HG02852 (cell line): ENCODE data around the gene DPEP2.
"Not testable (repeated sequence)": the region's sequence is repeated elsewhere in the genome, so short reads cannot be mapped to it uniquely, and the experiment has no call there.

Experiments used
- ATAC-seq: cut with Tn5 transposase; IDR thresholded peaks from one replicate; pipeline ENCODE4 v1.9.1; 2021; ENCODE audit warnings: mild to moderate bottlenecking, moderate library complexity; ENCODE audit not compliant: unreplicated experiment

Gene DPEP2

GRCh38 chr16:67940446-67941089, 58.7 kb downstream of the DPEP2 start:
- ATAC-seq, result no peak

DNA sequence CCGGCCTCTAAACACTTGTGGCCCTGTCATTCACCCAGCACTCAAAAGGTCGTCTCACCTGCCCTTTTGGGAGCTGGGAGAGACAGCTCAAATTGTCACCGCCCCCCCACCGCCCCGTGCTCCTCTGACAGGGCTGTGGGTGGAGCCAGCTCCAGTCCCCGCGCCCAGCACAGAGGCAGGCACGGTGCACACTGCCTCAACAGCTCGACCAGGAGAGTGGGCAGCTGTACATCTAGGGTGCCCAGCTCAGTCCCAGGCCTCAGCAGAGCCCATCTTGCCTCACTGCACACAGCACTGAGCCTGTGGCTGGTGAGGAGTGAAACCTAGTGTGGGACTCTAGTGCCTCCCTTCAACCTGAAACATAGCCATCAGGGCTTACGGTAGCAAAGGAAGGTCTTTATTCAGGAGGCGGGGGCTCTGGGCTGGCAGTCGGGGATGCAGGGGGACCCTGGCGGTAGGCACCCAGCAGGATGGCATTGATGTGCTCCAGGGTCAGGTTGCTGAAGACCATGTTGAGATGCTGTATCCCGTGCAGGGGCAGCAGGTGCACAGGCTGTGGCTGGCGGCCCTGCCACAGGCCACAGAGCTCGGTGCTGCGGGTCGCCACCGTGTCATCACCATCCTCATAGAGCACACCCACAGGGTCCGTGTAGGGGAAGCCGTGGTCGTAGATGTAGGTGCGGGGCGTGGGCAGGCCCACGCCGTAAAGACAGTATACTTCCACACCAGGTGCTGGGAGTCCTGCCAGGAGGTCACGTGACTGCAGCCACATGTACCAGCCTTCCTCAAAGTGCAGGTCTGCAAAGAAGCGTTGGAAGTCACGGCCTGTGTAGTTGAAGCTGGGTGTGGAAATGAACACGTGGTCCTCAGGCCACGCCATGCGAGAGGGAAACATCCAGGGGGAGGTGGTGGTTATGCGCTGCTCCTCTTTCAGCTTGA, 59.5 kb downstream of the DPEP2 start:
- no peak for ATAC-seq

DNA sequence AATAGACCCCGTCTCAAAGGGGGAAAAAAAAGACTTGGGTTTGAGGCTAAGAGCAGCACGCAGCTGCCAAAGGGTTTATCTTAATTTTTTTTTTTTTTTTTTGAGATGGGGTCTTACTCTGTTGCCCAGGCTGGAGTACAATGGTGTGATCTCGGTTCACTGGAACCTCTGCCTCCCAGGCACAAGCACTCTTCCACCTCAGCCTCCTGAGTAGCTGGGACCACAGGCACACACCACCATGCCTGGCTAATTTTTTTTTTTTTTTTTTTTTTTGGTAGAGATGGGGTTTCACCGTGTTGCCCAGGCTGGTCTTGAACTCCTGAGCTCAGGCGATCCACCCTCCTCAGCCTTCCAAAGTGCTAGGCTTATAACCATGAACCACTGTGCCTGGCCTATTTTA, 61.6 kb downstream of the DPEP2 start:
- not testable (repeated sequence) for ATAC-seq
